Hindlimb muscle (tissue), 1 donor: ENCODE results near the gene STK38L. TPM values are rescaled to one million over a fixed set of nuclear protein-coding genes. Genes with fewer than 3 reads are reported as not detected.

Experiments used
- DNase-seq: peaks from one replicate; pipeline ENCODE4 v3.0.0-alpha.2; 2013
- polyA plus RNA-seq: library from polyadenylated mRNA; unstranded; fragments of 120-200 nt; gene quantifications from one replicate; pipeline ENCODE4 v1.2.1, GENCODE V29; 2013; ENCODE audit not compliant: insufficient read length

The STK38L gene
- polyA plus RNA-seq, 1 donor: 26.1 TPM

GRCh38 chr12:27359578-27360340 is 115.7 kb downstream of the STK38L start:
- no peak for DNase-seq

- DNase-seq: no peak
These were observed 117.3 kb downstream of the STK38L start for GRCh38 chr12:27361372-27361771.

- no peak for DNase-seq
These were observed 122.5 kb downstream of the STK38L start for GRCh38 chr12:27366621-27367020.

GRCh38 chr12:27367078-27367477 is 123.0 kb downstream of the STK38L start:
- DNase-seq: no peak

Other genes starting within 250 kb of the STK38L start
- gene TM7SF3, start 229.9 kb upstream of the STK38L start, polyA plus RNA-seq: 27.3 TPM
- 45.2 TPM for gene MED21, start 221.7 kb upstream of the STK38L start, polyA plus RNA-seq
- 0.25 TPM for gene C12orf71, start 161.7 kb upstream of the STK38L start, polyA plus RNA-seq
- 1.2 TPM for gene BMAL2, start 88.5 kb downstream of the STK38L start, polyA plus RNA-seq
- not detected for gene SMCO2, start 202.4 kb downstream of the STK38L start, polyA plus RNA-seq